Left kidney (tissue), 8 donors: ENCODE measurements around the gene KRTAP10-5. TPM values are rescaled to one million over a fixed set of nuclear protein-coding genes. Genes with fewer than 3 reads are reported as not detected.
"Not testable (repeated sequence)": the region's sequence is repeated elsewhere in the genome, so short reads cannot be mapped to it uniquely, and the experiment has no call there.

Source experiments
- DNase-seq: peaks from one replicate; pipeline ENCODE4 v3.0.0-alpha.2; 2013
- long read RNA-seq, 8 donors: transcript quantifications; one replicate each; lab custom pipeline, GENCODE V29; 2026
- polyA plus RNA-seq: library from polyadenylated mRNA; unstranded; fragments of 120-200 nt; gene quantifications from one replicate; pipeline ENCODE4 v1.2.1, GENCODE V29; 2013; ENCODE audit not compliant: insufficient read length

KRTAP10-5 gene
- polyA plus RNA-seq = not detected
- long read RNA-seq, donor 1 = 0 reads
- long read RNA-seq, donor 2 = 0 reads
- long read RNA-seq, donor 3 = 0 reads
- long read RNA-seq, donor 4 = 0 reads
- long read RNA-seq, donor 5 = 0 reads
- long read RNA-seq, donor 6 = 0 reads
- long read RNA-seq, donor 7 = 0 reads
- long read RNA-seq, donor 8 = 0 reads

- not testable (repeated sequence) for DNase-seq
Observed at GRCh38 chr21:44580231-44580821, at the start of gene KRTAP10-5. Gene KRTAP10-5, minus strand, starts transcription at chr21:44580604. Its CDS starts 26 bp downstream, at chr21:44580578.

- DNase-seq = no peak
Observed at GRCh38 chr21:44628707-44629391, 48.4 kb upstream of the KRTAP10-5 start.

- DNase-seq = not testable (repeated sequence)
Observed at GRCh38 chr21:44627831-44628233, 47.4 kb upstream of the KRTAP10-5 start.

- not testable (repeated sequence) for DNase-seq
Observed at GRCh38 chr21:44627181-44627822, 46.9 kb upstream of the KRTAP10-5 start.

GRCh38 chr21:44626673-44627143 is 46.3 kb upstream of the KRTAP10-5 start, which contains the start of gene KRTAP10-9:
Gene KRTAP10-9, plus strand, starts transcription at chr21:44627093. Its CDS starts 79 bp downstream, at chr21:44627172.
- DNase-seq = no peak

- DNase-seq = no peak
Observed at GRCh38 chr21:44626262-44626661, 45.9 kb upstream of the KRTAP10-5 start.

- no peak for DNase-seq
Observed at GRCh38 chr21:44625756-44626155, 45.4 kb upstream of the KRTAP10-5 start.

GRCh38 chr21:44623575-44623974 is 43.2 kb upstream of the KRTAP10-5 start:
- DNase-seq = no peak

GRCh38 chr21:44619886-44620285 is 39.5 kb upstream of the KRTAP10-5 start:
- DNase-seq = no peak

GRCh38 chr21:44618909-44619308 is 38.5 kb upstream of the KRTAP10-5 start:
- DNase-seq = no peak

- no peak for DNase-seq
Observed at GRCh38 chr21:44618504-44618903, 38.1 kb upstream of the KRTAP10-5 start.

- DNase-seq = no peak
Observed at GRCh38 chr21:44617071-44617501, 36.7 kb upstream of the KRTAP10-5 start.

GRCh38 chr21:44616591-44616926 is 36.2 kb upstream of the KRTAP10-5 start:
- no peak for DNase-seq

GRCh38 chr21:44615911-44616590 is 35.6 kb upstream of the KRTAP10-5 start:
- no peak for DNase-seq

- no peak for DNase-seq
Observed at GRCh38 chr21:44615466-44615865, 35.1 kb upstream of the KRTAP10-5 start.

- no peak for DNase-seq
Observed at GRCh38 chr21:44614961-44615391, 34.6 kb upstream of the KRTAP10-5 start.

GRCh38 chr21:44614161-44614631 is 33.8 kb upstream of the KRTAP10-5 start:
- no peak for DNase-seq

GRCh38 chr21:44613386-44614155 is 33.2 kb upstream of the KRTAP10-5 start:
- no peak for DNase-seq

- no peak for DNase-seq
Observed at GRCh38 chr21:44612669-44613229, 32.3 kb upstream of the KRTAP10-5 start.

- DNase-seq = no peak
Observed at GRCh38 chr21:44612029-44612486, 31.7 kb upstream of the KRTAP10-5 start, which contains the start of gene KRTAP10-8. Gene KRTAP10-8, plus strand, starts transcription at chr21:44612079. Its CDS starts 22 bp downstream, at chr21:44612101.

GRCh38 chr21:44611551-44611950 is 31.1 kb upstream of the KRTAP10-5 start:
- no peak for DNase-seq
